H1 (cell line): ENCODE measurements around the gene CYP46A1. TPM values are rescaled to one million over a fixed set of nuclear protein-coding genes. Genes with fewer than 3 reads are reported as not detected.

Experiments
- EZH2 ChIP-seq: fragments of 200-600 bp; sonication (generic); IDR thresholded peaks from 2 replicates; pipeline ENCODE4 v1.7.1; 2012; ENCODE audit warnings: low read depth, mild to moderate bottlenecking, moderate library complexity, low read length, inconsistent platforms; ENCODE audit not compliant: severe bottlenecking
- JUN ChIP-seq: IDR thresholded peaks from 2 replicates; pipeline ENCODE4 v1.6.1; 2011; ENCODE audit warnings: low read depth, mild to moderate bottlenecking, improper control_type of control experiment, low read length
- SIRT6 ChIP-seq: IDR thresholded peaks from one replicate; pipeline ENCODE4 v1.7.1; 2012; ENCODE audit warnings: low read length, inconsistent platforms
- TEAD4 ChIP-seq: IDR thresholded peaks from 2 replicates; pipeline ENCODE4 v1.6.1; 2012; ENCODE audit warnings: low read depth, low read length, inconsistent platforms, mixed read lengths
- USF2 ChIP-seq: IDR thresholded peaks from 2 replicates; pipeline ENCODE4 v1.6.1; 2011; ENCODE audit warnings: low read length, improper control_type of control experiment
- polyA plus RNA-seq, 7 experiments: library from polyadenylated mRNA; depleted of rRNA in 3 of 7; stranded (reverse) in 5 of 7; unstranded in 2 of 7; fragments of >200 nt in 5 of 7; fragments of 200-250 nt in 2 of 7; gene quantifications; 1 replicate in 5 of 7; 2 replicates in 1 of 7; 4 replicates in 1 of 7; pipeline versions ENCODE4 v1.2.1 to v1.2.3, GENCODE V29; 2011 to 2013; ENCODE audit warnings: missing spikeins in 2 of 7, mixed read lengths in 2 of 7
- total RNA-seq: library from RNA; stranded (reverse); fragmentation: NEBNext Ultra II Directional; extraction: Animal tissue kit (Norgen Biotek cat#: 25700); gene quantifications from 2 replicates; pipeline ENCODE4 v1.2.1, GENCODE V29; 2021
- TF ChIP-seq, protein P1 (sequence below): fragments of 300-600 bp; sonication (generic); IDR thresholded peaks from 2 replicates; pipeline ENCODE4 v1.7.1; 2012; ENCODE audit warnings: low read length, moderate library complexity, mild to moderate bottlenecking, inconsistent platforms; ENCODE audit not compliant: insufficient replicate concordance

The CYP46A1 gene
- total and polyA plus RNA-seq, 2 of the 8 experiments (the other 6 are each of a cell fraction or from before 2014, with no cell fraction given): 0.41 to 1.3 TPM

GRCh38 chr14:99758872-99759545, 74.9 kb downstream of the CYP46A1 start (continued):
- TF ChIP-seq, protein P1, sequence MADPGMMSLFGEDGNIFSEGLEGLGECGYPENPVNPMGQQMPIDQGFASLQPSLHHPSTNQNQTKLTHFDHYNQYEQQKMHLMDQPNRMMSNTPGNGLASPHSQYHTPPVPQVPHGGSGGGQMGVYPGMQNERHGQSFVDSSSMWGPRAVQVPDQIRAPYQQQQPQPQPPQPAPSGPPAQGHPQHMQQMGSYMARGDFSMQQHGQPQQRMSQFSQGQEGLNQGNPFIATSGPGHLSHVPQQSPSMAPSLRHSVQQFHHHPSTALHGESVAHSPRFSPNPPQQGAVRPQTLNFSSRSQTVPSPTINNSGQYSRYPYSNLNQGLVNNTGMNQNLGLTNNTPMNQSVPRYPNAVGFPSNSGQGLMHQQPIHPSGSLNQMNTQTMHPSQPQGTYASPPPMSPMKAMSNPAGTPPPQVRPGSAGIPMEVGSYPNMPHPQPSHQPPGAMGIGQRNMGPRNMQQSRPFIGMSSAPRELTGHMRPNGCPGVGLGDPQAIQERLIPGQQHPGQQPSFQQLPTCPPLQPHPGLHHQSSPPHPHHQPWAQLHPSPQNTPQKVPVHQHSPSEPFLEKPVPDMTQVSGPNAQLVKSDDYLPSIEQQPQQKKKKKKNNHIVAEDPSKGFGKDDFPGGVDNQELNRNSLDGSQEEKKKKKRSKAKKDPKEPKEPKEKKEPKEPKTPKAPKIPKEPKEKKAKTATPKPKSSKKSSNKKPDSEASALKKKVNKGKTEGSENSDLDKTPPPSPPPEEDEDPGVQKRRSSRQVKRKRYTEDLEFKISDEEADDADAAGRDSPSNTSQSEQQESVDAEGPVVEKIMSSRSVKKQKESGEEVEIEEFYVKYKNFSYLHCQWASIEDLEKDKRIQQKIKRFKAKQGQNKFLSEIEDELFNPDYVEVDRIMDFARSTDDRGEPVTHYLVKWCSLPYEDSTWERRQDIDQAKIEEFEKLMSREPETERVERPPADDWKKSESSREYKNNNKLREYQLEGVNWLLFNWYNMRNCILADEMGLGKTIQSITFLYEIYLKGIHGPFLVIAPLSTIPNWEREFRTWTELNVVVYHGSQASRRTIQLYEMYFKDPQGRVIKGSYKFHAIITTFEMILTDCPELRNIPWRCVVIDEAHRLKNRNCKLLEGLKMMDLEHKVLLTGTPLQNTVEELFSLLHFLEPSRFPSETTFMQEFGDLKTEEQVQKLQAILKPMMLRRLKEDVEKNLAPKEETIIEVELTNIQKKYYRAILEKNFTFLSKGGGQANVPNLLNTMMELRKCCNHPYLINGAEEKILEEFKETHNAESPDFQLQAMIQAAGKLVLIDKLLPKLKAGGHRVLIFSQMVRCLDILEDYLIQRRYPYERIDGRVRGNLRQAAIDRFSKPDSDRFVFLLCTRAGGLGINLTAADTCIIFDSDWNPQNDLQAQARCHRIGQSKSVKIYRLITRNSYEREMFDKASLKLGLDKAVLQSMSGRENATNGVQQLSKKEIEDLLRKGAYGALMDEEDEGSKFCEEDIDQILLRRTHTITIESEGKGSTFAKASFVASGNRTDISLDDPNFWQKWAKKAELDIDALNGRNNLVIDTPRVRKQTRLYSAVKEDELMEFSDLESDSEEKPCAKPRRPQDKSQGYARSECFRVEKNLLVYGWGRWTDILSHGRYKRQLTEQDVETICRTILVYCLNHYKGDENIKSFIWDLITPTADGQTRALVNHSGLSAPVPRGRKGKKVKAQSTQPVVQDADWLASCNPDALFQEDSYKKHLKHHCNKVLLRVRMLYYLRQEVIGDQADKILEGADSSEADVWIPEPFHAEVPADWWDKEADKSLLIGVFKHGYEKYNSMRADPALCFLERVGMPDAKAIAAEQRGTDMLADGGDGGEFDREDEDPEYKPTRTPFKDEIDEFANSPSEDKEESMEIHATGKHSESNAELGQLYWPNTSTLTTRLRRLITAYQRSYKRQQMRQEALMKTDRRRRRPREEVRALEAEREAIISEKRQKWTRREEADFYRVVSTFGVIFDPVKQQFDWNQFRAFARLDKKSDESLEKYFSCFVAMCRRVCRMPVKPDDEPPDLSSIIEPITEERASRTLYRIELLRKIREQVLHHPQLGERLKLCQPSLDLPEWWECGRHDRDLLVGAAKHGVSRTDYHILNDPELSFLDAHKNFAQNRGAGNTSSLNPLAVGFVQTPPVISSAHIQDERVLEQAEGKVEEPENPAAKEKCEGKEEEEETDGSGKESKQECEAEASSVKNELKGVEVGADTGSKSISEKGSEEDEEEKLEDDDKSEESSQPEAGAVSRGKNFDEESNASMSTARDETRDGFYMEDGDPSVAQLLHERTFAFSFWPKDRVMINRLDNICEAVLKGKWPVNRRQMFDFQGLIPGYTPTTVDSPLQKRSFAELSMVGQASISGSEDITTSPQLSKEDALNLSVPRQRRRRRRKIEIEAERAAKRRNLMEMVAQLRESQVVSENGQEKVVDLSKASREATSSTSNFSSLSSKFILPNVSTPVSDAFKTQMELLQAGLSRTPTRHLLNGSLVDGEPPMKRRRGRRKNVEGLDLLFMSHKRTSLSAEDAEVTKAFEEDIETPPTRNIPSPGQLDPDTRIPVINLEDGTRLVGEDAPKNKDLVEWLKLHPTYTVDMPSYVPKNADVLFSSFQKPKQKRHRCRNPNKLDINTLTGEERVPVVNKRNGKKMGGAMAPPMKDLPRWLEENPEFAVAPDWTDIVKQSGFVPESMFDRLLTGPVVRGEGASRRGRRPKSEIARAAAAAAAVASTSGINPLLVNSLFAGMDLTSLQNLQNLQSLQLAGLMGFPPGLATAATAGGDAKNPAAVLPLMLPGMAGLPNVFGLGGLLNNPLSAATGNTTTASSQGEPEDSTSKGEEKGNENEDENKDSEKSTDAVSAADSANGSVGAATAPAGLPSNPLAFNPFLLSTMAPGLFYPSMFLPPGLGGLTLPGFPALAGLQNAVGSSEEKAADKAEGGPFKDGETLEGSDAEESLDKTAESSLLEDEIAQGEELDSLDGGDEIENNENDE: no peak
- no peak for TF ChIP-seq EZH2
- no peak for TF ChIP-seq JUN
- TF ChIP-seq SIRT6: no peak
- TF ChIP-seq TEAD4: no peak
- no peak for TF ChIP-seq USF2
- TF ChIP-seq, all 59 proteins: peak for 0
